GM11168 (cell line): Measurements from ENCODE around the gene RALGPS2.
"Not testable (repeated sequence)": the region's sequence is repeated elsewhere in the genome, so short reads cannot be mapped to it uniquely, and the experiment has no call there.

Experiments
- in situ Hi-C: fragments of 300-500 bp; cut with MboI; formaldehyde crosslinking; loops from one replicate; pipeline ENCODE4 v1.12.0; 2022; ENCODE audit warnings: low sequenced_read_pairs; ENCODE audit not compliant: unreplicated experiment

Gene RALGPS2

DNA sequence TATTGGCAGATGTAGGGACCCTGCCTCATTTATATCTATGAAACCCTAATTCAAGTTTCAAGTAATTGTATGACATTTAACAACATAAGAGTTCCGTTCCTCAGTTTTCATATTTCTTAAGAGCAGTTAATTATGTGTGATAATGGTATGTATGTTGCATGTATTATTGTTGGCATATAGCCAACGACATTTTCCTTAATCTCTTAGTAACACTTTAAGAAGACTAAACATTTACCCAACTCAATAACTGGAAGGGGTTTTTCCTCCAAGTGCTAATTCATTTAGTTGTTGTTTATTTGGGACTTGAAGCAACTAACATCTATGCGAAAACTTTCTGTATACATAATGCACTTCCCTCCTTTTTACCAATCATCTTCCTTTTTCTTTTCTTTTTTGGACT lies 1.5 kb upstream of the RALGPS2 start:
- in situ Hi-C loops = no loop called here

GRCh38 chr1:178724376-178724727 lies 692 bp upstream of the RALGPS2 start:
- in situ Hi-C loops = no loop called here

GRCh38 chr1:178725466-178726086 lies 532 bp downstream of the RALGPS2 start:
- in situ Hi-C loops = loop anchor here (25.0 kb wide), 1 partner anchor 188 kb away; no protein-coding TSS in a partner anchor

- in situ Hi-C loops = loop anchor here (25.0 kb wide), 1 partner anchor 189 kb away; no protein-coding TSS in a partner anchor
Observed at GRCh38 chr1:178726087-178726517, 1.1 kb downstream of the RALGPS2 start.

- in situ Hi-C loops = loop anchor here (25.0 kb wide), 1 partner anchor 189 kb away; no protein-coding TSS in a partner anchor
Observed at GRCh38 chr1:178726545-178726944, 1.5 kb downstream of the RALGPS2 start.

GRCh38 chr1:178727014-178727895 lies 2.2 kb downstream of the RALGPS2 start:
- in situ Hi-C loops = loop anchor here (25.0 kb wide), 1 partner anchor 190 kb away; no protein-coding TSS in a partner anchor

DNA sequence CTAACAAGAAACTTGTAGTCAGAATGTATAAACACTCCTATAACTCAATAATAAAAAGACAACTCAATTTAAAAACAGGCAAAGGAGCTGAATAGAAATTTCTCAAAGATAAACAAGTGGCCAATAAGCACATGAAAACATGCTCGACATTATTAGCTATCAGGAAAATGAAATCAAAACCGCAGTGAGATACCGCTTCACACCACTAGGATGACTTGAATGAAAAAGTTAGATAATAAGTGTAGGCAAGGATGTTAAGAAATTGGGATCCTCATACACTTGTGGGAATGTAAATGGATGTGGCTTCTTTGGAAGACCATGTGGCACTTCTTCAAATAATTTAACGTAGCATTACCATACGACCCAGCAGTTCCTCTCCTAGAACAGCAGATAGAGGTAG lies 8.9 kb downstream of the RALGPS2 start:
- in situ Hi-C loops = loop anchor here (25.0 kb wide), 1 partner anchor 197 kb away; no protein-coding TSS in a partner anchor

DNA sequence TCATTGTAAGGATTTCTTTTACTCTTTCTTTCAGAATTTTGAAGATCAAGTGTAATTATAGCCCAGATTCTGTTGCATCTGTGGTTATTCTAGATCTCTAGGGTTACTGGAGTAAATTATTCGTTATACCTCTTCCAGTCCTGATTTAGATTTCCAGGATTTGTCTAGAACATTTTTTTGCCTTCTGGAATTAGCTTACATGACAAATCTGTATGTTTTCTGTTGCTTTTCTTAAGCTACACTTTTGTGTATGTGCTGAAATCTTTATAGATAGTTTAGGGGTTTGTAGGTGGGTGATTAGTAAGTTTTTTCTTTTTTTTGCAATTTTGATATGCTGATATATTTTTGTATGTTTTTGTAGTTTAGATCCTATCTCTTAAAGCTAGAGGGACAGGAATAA lies 13.7 kb downstream of the RALGPS2 start:
- in situ Hi-C loops = loop anchor here (25.0 kb wide), 1 partner anchor 201 kb away; no protein-coding TSS in a partner anchor

DNA sequence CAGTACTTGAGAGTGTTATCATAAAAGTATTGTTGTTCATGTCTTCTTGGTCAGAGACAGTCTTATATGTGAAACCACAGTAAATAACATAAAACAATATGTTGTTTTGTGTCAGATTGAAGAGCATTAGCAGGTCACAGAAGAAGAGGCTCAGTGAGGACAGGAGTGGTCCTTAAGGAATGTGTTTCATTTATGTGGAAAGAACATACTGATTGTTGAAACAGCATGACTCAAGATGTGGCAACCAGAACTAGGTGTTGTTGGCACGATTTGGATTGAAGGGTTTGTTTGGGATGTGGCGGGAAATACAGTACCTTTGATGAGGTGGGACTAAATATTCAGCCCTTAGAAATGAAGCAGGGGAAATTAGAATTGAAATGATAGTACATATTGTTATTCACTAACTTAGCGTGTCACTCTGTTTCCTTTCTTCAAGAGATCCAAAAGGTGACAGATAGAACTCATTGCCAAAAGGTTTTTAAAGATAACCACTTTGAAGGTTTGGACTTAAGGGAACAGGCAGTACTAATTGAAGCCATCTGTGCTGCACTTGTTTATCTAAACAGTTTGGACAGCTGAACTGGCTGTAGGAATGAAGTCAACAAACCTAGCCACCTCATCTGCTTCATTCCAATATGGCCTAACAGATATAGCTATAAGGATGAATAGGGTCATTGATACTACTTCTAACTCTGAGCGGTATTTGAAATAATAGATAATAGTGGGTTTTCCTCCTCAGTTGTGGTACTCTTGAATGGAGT lies 14.4 kb downstream of the RALGPS2 start:
- in situ Hi-C loops = loop anchor here (25.0 kb wide), 1 partner anchor 202 kb away; no protein-coding TSS in a partner anchor

GRCh38 chr1:178740491-178740890 lies 15.4 kb downstream of the RALGPS2 start:
- in situ Hi-C loops = loop anchor here (25.0 kb wide), 1 partner anchor 203 kb away; no protein-coding TSS in a partner anchor

DNA sequence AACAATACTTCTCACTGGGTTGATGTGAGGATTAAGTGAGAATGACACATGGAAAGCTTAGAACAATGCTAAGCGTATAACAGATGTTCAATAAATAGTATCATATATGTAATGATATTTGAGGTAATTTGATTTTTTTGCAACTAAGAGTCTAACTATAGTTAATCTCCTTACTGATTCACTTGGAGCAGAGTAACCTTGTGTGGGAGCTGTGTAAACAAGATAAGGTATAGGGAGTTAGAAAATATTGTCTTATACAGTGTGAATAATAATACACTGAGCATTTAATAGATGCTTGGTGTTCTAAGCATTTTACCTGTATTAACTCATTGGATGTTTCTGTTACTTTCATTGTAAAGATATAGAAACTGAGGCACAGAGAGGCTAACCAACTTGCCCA lies 15.9 kb downstream of the RALGPS2 start:
- in situ Hi-C loops = loop anchor here (25.0 kb wide), 1 partner anchor 204 kb away; no protein-coding TSS in a partner anchor

GRCh38 chr1:178743801-178744200 lies 18.8 kb downstream of the RALGPS2 start:
- in situ Hi-C loops = loop anchor here (25.0 kb wide), 1 partner anchor 206 kb away; no protein-coding TSS in a partner anchor

DNA sequence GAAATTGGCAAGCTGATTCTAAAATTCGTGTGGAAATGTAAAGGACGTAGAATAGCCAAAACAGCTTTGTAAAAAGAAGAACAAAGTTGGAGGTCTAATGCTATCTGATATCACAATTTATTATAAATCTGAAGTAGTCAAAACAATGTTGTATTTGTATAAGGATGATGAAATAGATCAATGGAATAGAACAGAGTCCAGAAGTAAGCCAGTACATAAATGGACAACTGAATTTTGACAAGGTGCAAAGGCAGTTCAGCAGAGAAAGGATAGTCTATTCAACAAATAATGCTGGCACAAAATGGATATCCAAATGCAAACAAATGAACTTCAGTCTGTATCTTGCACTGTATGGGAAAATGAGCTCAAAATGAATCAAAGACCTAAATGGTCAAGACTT lies 20.2 kb downstream of the RALGPS2 start:
- in situ Hi-C loops = loop anchor here (25.0 kb wide), 1 partner anchor 208 kb away; no protein-coding TSS in a partner anchor

DNA sequence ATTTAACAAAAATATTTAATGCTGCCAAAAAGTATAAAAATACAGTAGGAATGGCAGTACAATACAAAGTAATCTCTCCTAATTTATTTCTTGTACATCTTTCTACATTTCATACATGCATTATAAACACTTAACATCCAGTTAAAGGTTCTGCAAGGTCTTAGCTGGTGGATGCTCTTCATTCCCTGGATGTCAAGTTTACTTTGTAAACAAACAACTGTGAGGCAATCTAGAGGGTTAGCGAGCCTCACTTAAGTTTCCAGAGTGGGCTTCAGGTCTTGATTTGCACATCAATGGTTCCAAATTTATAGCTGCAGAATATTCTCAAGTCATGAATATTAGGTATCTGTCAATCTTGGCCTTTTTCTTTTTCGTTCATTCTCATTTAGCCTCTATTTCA lies 21.3 kb downstream of the RALGPS2 start:
- in situ Hi-C loops = loop anchor here (25.0 kb wide), 1 partner anchor 209 kb away; no protein-coding TSS in a partner anchor

GRCh38 chr1:178747361-178747760 lies 22.3 kb downstream of the RALGPS2 start:
- in situ Hi-C loops = loop anchor here (25.0 kb wide), 1 partner anchor 210 kb away; no protein-coding TSS in a partner anchor

DNA sequence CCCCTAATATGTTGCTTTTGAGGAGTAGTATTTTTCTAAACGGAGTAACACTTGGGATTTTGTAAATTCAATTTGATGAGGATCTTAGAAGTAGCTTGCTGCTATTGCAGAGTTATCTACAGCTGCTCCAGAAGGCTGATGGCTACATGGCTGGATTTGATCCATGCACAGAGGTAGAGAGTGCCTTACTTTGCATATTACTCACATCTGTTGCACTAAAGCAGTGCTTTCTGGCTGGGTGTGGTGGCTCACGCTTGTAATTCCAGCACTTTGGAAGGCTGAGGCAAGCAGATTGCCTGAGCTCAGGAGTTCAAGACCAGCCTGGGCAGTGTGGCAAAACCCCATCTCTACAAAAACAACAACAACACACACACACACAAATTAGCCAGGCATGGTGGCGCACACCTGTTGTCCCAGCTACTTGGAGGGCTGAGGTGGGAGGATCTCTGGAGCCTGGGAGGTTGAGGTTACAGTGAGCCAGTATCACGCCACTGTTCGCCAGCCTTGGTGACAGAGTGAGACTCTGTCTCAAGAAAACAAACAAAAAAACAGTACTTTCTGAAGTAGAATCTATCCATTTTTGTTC lies 24.6 kb downstream of the RALGPS2 start:
- in situ Hi-C loops = loop anchor here (25.0 kb wide), 1 partner anchor 212 kb away; no protein-coding TSS in a partner anchor

DNA sequence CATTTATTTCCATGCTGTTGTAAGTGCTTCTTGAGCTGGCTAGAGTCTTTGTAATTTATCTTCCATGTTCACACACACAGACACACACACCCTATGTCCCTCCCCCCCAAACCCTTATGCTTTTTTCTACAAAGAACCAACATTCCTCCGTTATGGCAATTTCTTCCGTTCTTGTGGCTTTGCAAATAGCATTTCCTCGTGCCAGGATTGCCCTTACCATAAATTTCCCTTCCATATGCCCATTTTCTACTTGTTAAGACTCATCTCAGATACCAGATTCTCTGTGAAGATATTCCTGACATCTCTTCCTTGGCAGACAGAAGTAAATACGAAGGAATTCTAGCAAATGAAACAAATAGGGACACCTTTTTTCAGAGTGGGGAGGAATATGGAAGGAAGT lies 26.0 kb downstream of the RALGPS2 start:
- in situ Hi-C loops = no loop called here

DNA sequence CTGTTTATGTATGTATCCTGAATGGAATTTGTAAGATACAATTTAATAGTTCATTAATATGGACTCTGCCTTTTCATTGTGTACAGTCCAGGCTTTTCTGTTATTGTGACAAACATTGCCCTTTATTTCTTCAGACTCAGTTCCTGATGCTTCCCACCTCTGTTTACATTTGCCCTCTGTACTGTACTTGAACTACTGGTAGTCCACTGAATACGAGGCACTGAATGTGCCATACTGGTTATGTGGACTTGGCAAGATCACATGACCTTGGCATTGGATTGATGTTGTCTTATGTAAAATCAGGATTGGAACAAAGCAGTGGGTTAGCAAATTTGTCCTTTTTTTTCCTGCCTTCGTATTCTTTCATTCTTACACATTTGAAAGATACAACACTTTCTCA lies 27.8 kb downstream of the RALGPS2 start:
- in situ Hi-C loops = no loop called here

DNA sequence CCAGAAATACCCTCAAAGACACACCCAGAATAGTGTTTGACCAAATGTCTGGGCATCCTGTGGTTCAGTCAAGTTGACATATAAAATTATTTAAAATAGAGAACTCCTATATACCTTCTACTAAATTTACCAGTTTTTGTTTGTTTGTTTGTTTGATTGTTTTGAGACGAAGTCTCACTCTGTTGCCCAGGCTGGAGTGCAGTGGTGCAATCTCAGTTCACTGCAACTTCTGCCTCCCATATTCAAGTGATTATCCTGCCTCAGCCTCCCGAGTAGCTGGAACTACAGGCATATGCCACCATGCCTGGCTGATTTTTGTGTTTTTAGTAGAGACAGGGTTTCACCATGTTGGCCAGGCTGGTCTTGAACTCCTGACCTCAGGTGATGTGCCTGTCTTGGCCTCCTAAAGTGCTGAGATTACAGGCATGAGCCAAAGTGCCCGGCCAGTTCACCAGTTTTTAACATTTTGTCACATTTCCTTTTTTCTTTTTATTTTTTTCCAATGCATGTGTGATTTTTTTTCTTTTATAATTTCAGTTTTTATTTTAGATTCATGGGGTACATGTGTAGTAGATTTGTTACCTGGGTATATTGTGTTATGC lies 29.7 kb downstream of the RALGPS2 start:
- in situ Hi-C loops = not testable (repeated sequence)
